LNCAP (cell line): ENCODE data around the gene VRK1.

Experiments
- CTCF ChIP-seq: fragments of 450-650 bp; IDR thresholded peaks from 2 replicates; pipeline ENCODE4 v1.5.1; 2017; ENCODE audit warnings: mild to moderate bottlenecking

The VRK1 gene

GRCh38 chr14:96811985-96812667 lies 14.9 kb downstream of the VRK1 start:
- TF ChIP-seq CTCF = no peak

GRCh38 chr14:96816281-96816680 lies 19.1 kb downstream of the VRK1 start:
- no peak for TF ChIP-seq CTCF

GRCh38 chr14:96817750-96818666 lies 20.8 kb downstream of the VRK1 start:
- no peak for TF ChIP-seq CTCF

- TF ChIP-seq CTCF = no peak
Observed at GRCh38 chr14:96821501-96821900, 24.3 kb downstream of the VRK1 start.

- TF ChIP-seq CTCF = no peak
Observed at GRCh38 chr14:96823652-96824051, 26.5 kb downstream of the VRK1 start.

GRCh38 chr14:96824283-96824682 lies 27.1 kb downstream of the VRK1 start:
- no peak for TF ChIP-seq CTCF

DNA sequence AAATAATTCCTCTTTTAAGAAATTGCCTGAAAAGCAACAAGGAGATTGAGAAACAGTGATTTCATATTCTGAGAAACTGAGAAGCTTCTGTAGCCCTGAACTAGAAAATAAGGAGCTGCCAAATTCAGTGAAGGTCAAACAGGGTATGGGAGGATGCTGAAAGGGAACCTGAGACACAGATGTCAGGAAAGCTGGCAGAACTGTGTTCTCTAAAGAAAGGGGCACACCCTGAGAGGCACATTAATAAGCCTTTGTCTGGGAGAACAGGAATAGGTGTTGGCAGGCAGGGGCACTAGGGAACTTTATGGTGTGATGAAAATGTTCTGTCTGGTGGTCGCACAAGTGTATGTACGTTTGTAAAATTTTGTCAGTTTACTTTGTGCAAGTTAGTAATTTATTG lies 29.6 kb downstream of the VRK1 start:
- no peak for TF ChIP-seq CTCF
